ENCODE results near the gene RER1.
"Not testable (repeated sequence)": the region's sequence is repeated elsewhere in the genome, so short reads cannot be mapped to it uniquely, and the experiment has no call there.

The RER1 gene

GRCh38 chr1:2431103-2431502, 39.5 kb downstream of the RER1 start:
- DNase-seq: no peak

- no peak for DNase-seq
Measured at GRCh38 chr1:2431518-2431917, 39.9 kb downstream of the RER1 start.

- DNase-seq: no peak
Measured at GRCh38 chr1:2432441-2432844, 40.8 kb downstream of the RER1 start.

- DNase-seq: no peak
Measured at GRCh38 chr1:2433196-2433595, 41.6 kb downstream of the RER1 start.

GRCh38 chr1:2433936-2434655, 42.5 kb downstream of the RER1 start:
- no peak for DNase-seq

- DNase-seq: no peak
Measured at GRCh38 chr1:2435091-2435490, 43.5 kb downstream of the RER1 start.

- no peak for DNase-seq
Measured at GRCh38 chr1:2435746-2436355, 44.2 kb downstream of the RER1 start.

GRCh38 chr1:2436876-2437275, 45.2 kb downstream of the RER1 start:
- no peak for DNase-seq

- DNase-seq: no peak
Measured at GRCh38 chr1:2437617-2438016, 46.0 kb downstream of the RER1 start.

GRCh38 chr1:2438038-2438437, 46.4 kb downstream of the RER1 start:
- DNase-seq: no peak

- DNase-seq: no peak
Measured at GRCh38 chr1:2438641-2439040, 47.0 kb downstream of the RER1 start.

- DNase-seq: no peak
Measured at GRCh38 chr1:2439369-2439768, 47.7 kb downstream of the RER1 start.

- not testable (repeated sequence) for DNase-seq
Measured at GRCh38 chr1:2440346-2440745, 48.7 kb downstream of the RER1 start.

GRCh38 chr1:2441746-2442145, 50.1 kb downstream of the RER1 start:
- DNase-seq: no peak

GRCh38 chr1:2442661-2443060, 51.0 kb downstream of the RER1 start:
- no peak for DNase-seq

- peak; percentile 25 to 44 for DNase-seq
Measured at GRCh38 chr1:2443277-2444137, 51.9 kb downstream of the RER1 start.

- no peak for DNase-seq
Measured at GRCh38 chr1:2444138-2444591, 52.5 kb downstream of the RER1 start.

GRCh38 chr1:2445162-2445822, 53.7 kb downstream of the RER1 start:
- no peak for DNase-seq

GRCh38 chr1:2445823-2446215, 54.2 kb downstream of the RER1 start:
- no peak for DNase-seq

GRCh38 chr1:2446394-2446793, 54.8 kb downstream of the RER1 start:
- no peak for DNase-seq

- no peak for DNase-seq
Measured at GRCh38 chr1:2446861-2447260, 55.2 kb downstream of the RER1 start.

- no peak for DNase-seq
Measured at GRCh38 chr1:2447276-2448097, 55.8 kb downstream of the RER1 start.

All from activated CD4-positive, alpha-beta T cell treated with anti-CD3 and anti-CD28 coated beads, Interleukin-2, amount 50 U/mL, for 48 hours (primary cell).